HG02852 (cell line): ENCODE results near the gene CABYR.
"Not testable (repeated sequence)": the region's sequence is repeated elsewhere in the genome, so short reads cannot be mapped to it uniquely, and the experiment has no call there.

Experiments
- ATAC-seq: cut with Tn5 transposase; IDR thresholded peaks from one replicate; pipeline ENCODE4 v1.9.1; 2021; ENCODE audit warnings: mild to moderate bottlenecking, moderate library complexity; ENCODE audit not compliant: unreplicated experiment

The CABYR gene

GRCh38 chr18:24127735-24128134 is 11.1 kb upstream of the CABYR start:
- no peak for ATAC-seq

DNA sequence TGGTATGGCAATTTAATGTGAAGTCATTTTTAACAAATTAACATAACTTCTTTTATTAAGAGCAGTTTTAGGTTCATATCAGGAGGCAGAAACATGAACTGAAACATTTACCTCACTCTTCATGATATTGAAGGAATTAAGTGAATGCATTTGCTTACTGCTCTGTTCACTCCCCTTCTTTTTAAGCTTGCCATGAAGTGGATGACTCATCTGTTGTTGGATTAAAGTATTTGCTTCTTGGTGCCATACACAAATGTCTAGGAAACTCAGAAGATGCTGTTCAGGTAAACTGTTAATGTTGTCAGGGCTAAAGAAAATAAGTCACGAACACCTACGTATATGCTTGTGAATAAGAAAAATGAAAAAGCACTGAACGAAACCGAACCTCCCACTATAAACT is 10.2 kb upstream of the CABYR start:
- ATAC-seq = no peak

GRCh38 chr18:24130494-24130893 is 8.4 kb upstream of the CABYR start:
- ATAC-seq = no peak

- no peak for ATAC-seq
Measured at GRCh38 chr18:24136967-24137373, 1.9 kb upstream of the CABYR start.

DNA sequence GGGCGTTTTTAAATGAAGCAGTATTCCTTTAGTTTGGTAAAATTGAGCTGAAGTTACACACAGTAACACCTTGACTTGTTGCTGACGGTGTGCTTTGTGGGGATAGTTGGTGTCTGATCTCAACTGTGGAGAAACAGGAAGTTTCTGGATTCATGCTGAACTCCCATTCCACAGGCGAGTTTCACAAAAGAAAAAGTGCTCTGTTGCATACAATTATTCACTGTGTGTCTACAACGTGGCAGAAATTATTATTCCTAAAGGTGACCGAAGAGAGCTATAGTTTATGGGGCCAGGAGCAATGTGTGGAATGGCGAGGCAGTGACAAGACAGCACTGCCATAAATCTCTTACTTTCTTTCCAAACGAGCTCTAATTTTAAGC is 463 bp upstream of the CABYR start:
- no peak for ATAC-seq

DNA sequence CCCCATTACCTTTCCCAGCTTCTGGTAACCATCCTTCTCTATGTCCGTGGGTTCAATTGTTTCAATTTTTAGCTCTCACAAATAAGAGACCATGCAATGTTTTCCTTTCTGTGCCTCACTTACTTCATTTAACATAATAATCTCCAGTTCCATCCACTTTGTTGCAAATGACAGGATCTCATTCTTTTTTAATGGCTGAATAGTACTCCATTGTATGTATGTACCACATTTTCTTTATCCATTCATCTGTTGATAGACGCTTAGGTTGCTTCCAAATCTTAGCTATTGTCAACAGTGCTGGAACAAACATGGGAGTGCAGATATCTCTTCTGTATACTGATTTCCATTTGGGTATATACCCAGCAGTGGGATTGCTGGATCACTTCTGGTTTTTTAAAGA is 1.8 kb downstream of the CABYR start:
- no peak for ATAC-seq

GRCh38 chr18:24142376-24142775 is 3.5 kb downstream of the CABYR start:
- no peak for ATAC-seq

GRCh38 chr18:24149591-24149990 is 10.7 kb downstream of the CABYR start:
- not testable (repeated sequence) for ATAC-seq

GRCh38 chr18:24153397-24153796 is 14.5 kb downstream of the CABYR start:
- peak; percentile 60 for ATAC-seq

DNA sequence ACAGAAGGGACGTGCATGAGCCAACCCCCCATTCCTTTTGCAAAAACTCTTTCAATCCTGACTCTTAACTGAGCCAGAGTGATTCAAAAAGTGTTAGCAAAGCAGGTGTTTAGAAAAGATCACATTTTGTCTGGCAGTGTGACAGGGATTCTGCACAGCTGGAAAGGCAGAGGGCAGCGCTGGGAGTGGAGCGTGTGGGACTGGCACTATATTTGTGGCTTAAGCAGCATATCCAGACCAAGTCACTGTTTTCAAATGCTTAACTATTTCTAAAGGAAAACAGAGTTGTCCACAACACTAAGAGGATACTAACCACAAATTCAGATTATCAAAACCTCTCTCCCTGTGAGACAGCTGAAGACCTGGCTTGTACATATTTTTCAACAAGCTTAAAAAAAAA is 19.0 kb downstream of the CABYR start:
- ATAC-seq = no peak

DNA sequence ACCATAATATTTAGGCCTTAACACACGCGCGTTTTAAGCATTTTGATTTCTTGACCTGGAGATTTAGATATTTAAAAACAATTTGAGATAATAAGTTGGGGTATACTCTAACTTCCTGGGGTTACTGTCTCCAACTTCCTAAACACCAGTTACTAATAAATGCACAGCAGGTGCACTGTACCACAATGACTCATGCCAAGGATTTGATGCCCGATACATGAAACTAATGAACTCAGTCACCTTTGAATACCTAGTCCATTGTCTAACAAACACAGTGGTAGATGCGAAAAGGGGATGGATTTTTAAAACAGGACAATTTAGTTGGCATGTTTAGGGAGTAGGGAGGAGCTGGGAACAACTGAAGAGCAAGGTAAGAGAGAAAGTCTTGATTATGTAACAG is 21.2 kb downstream of the CABYR start:
- no peak for ATAC-seq

GRCh38 chr18:24161304-24161703 is 22.4 kb downstream of the CABYR start:
- ATAC-seq = no peak

- no peak for ATAC-seq
Measured at GRCh38 chr18:24168496-24168895, 29.6 kb downstream of the CABYR start.

GRCh38 chr18:24170360-24170759 is 31.5 kb downstream of the CABYR start:
- ATAC-seq = no peak

- no peak for ATAC-seq
Measured at GRCh38 chr18:24173997-24174396, 35.1 kb downstream of the CABYR start.

DNA sequence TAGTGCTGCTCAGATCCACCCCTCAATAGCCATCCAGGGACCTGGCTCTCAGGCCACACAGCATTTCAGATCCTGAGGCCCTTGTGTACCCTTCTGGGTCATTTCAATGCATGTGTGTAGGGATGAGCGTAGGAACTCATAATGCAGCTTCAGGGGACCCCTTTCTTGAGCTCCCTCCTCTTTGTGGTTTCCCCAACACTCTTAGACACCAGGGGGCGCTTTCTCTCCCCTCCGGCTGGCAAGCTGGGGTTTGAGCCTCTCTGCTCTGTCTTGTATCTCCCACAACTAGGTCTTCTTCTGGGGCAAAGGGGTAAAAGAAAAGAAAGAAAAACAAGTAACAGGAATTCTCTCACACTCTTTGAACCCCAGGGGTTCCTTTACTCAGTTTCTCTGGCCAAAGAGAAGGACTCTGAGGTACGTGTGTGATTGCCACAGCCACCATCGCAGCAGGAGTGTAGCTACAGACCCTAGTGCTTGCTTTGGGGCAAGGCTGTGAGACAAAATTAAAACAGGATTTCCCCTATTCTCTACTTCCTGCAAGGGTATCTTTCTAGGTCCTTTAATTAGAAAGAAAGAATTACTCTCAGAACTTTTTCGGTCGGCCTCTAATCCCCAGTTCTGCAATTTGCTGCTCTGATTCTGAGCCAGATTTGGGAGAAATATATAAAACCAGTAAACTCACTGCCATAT is 38.0 kb downstream of the CABYR start:
- peak; percentile 85 for ATAC-seq

DNA sequence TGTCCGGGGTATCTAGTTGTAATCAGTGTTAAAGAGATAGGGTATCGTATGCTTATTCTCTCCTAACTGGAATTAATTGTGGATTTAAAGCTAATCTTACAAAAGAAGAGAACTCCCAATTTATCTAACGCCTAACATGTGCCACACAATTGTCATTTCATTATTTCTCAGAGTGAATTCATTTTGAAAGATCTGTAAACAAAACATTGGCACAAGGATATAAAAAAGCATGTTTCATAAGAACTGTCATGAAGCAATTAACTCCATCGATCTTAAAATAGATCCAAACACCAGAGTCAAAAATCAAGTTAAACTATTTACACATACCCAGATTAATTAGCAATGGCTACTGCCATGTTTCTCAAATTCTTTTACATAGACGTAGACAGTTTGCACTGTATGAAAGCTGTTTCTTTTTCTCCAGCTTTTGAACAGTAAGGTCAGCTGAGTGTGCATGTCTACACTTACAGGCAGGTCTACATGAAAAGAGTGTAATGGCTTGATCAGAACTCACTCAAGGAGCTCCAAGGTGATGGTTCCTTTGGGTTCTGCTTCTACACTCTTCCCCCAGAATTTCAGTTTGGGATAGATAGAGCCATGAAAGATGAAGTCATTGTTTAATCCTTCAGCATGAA is 38.8 kb downstream of the CABYR start:
- ATAC-seq = no peak

DNA sequence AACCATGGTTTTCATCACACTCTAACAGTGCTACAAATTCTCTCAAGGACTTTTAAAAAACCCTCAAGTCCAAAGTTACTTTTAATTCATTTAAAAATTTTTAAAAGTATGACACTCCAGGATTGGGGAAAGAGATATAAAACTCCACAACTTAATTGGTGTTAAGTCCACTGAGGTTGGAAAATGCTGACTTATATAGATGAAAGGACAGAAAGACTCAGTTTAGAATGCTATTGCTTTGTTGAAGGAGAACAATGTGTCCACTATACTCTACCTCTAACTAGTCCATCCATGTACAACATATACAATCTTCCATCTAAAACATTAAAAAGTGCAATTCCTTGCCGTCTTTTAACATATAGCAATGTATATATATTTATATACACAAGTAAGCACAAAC is 41.2 kb downstream of the CABYR start:
- ATAC-seq = no peak

DNA sequence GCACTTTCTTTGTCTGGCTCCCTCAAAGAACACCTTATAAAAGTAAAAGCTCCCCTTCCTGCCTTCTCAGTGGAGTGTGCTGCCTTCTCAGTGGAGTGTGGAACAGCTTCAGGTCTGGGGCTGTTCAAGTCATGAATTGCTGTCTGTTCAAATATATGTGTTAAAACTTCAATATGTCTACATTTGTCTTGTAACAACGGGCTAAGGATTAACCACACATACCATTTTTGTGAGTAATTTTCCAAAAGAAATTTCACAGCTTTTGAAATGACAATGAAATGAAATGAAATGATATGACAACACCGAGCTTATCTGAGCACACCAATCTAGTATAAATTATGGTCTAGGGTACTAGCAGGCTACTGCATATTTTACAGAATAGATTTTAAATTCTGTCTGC is 42.9 kb downstream of the CABYR start:
- no peak for ATAC-seq

- no peak for ATAC-seq
Measured at GRCh38 chr18:24185805-24186204, 46.9 kb downstream of the CABYR start.

GRCh38 chr18:24187049-24187448 is 48.2 kb downstream of the CABYR start:
- peak; percentile 57 for ATAC-seq

DNA sequence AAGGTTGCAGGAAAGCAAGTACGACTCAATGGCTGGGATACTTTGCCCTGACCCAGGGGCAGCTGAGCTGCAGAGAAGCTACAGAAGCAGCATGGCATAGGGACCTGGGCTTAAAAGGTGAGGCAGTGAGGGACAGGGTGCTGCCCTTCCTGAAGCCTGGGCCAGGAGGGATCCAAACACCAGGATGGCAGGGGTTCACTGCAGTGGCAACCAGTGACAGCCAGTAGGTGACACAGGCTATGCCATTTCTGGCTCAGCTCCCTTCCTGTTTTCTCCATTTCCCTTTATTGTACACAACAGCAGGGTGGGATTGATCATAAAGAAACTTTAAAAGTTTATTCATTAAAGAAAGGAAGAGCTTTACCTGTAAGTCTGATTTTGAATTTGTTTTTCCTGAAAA is 48.8 kb downstream of the CABYR start:
- no peak for ATAC-seq

GRCh38 chr18:24188120-24188519 is 49.3 kb downstream of the CABYR start:
- no peak for ATAC-seq
